Osteoblast (primary cell): ENCODE data around the gene CFAP100. TPM values are rescaled to one million over a fixed set of nuclear protein-coding genes. Genes with fewer than 3 reads are reported as not detected.
A peak's percentile ranks its signal among the peaks of the same experiment; 100 is the strongest.

ENCODE experiments used
- DNase-seq: peaks from one replicate; pipeline ENCODE4 v3.0.0; 2011; ENCODE audit warnings: low spot score, mixed read lengths; ENCODE audit not compliant: insufficient read length; ENCODE audit errors: missing footprints
- H2AFZ ChIP-seq: 2 replicates; pipeline ENCODE4 v1.6.0; 2011; ENCODE audit warnings: mild to moderate bottlenecking, low read length
- H3K27ac ChIP-seq: 2 replicates; pipeline ENCODE4 v1.5.1; 2011; ENCODE audit warnings: mild to moderate bottlenecking, low read depth, low read length, moderate library complexity
- H3K27me3 ChIP-seq: 2 replicates; pipeline ENCODE4 v1.6.0; 2012; ENCODE audit warnings: mild to moderate bottlenecking, control low read depth, inconsistent platforms, low read length, moderate library complexity; ENCODE audit not compliant: insufficient read depth
- H3K36me3 ChIP-seq: 2 replicates; pipeline ENCODE4 v1.5.1; 2011; ENCODE audit warnings: mild to moderate bottlenecking, low read length, control low read depth, moderate library complexity; ENCODE audit not compliant: insufficient read depth
- H3K4me1 ChIP-seq: 2 replicates; pipeline ENCODE4 v1.5.1; 2011; ENCODE audit warnings: mild to moderate bottlenecking, low read length, control low read depth, moderate library complexity; ENCODE audit not compliant: insufficient read depth
- H3K4me2 ChIP-seq: 2 replicates; pipeline ENCODE4 v1.6.0; 2011; ENCODE audit warnings: mild to moderate bottlenecking, low read length; ENCODE audit not compliant: insufficient read depth
- H3K4me3 ChIP-seq: fragments of 200-600 bp; sonication (generic); 3 replicates; pipeline ENCODE4 v1.5.1; 2012; ENCODE audit warnings: mild to moderate bottlenecking, low read length, inconsistent platforms; ENCODE audit not compliant: insufficient read depth
- H3K79me2 ChIP-seq: 2 replicates; pipeline ENCODE4 v1.6.0; 2012; ENCODE audit warnings: mild to moderate bottlenecking, low read length, control low read depth, inconsistent platforms; ENCODE audit not compliant: insufficient read depth
- H3K9me3 ChIP-seq: 2 replicates; pipeline ENCODE4 v1.5.1; 2011; ENCODE audit warnings: low read depth, low read length, control low read depth
- H4K20me1 ChIP-seq: 2 replicates; pipeline ENCODE4 v1.6.0; 2012; ENCODE audit warnings: mild to moderate bottlenecking, low read length, control low read depth; ENCODE audit not compliant: insufficient read depth
- CTCF ChIP-seq: IDR thresholded peaks from 2 replicates; pipeline ENCODE4 v1.5.1; 2011; ENCODE audit warnings: mild to moderate bottlenecking, low read depth, low read length, moderate library complexity; ENCODE audit errors: extremely low read depth
- total RNA-seq: library from RNA; depleted of rRNA; stranded (reverse); fragments of >200 nt; gene quantifications from 2 replicates; pipeline ENCODE4 v1.2.3, GENCODE V29; 2012

Gene CFAP100
- total RNA-seq, 1 donor: not detected

DNA sequence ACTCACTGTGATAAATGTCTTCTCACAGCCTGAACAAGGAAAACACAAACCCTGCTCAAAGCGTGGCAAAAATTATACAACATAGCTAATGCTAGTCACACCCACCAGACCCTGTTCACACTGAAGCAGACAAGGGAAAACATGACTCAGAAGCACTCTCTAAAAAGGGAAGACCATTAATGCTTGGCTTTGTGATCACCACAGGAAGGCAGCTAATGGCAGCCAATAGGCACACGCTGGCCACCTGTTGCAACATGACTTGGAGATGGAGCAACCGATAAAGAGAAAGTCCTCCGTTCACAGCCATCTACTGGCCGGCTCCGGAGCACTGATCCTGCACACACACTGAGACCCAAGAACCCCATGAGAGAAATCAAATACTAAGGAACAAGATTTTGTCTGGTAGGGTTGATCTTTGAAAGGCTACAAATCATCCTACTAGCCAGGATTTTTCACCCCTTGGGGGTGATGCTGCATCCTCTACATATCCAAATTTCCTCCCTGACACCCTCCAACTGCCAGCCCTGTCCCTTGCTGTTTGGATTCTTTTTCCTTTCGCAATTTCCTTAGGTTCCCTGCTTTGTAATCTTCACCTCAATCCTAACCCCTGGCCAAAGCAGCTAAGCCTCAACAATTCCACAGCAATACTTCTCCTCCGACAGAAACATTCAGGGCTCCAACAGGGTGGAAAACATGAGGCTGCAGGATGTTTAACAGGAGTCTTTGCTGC lies 77.7 kb downstream of the CFAP100 start:
- Histone ChIP-seq H3K4me1 (peaks cover 28% of the 10 kb centered on the region), H2AFZ (no peak overlapping the region), H3K27me3 (no peaks in the 10 kb centered on the region), H3K79me2 (peaks cover 75% of the 10 kb centered on the region), H3K9me3 (no peaks in the 10 kb centered on the region), H3K4me2 (peak overlapping the region; percentile 88), H4K20me1 (peaks cover 53% of the 10 kb centered on the region), H3K4me3 (peak overlapping the region; percentile 31), H3K27ac (peak overlapping the region; percentile 57), H3K36me3 (peaks cover 41% of the 10 kb centered on the region)
- TF ChIP-seq CTCF: peak; percentile 20
- peak; percentile 95 for DNase-seq

DNA sequence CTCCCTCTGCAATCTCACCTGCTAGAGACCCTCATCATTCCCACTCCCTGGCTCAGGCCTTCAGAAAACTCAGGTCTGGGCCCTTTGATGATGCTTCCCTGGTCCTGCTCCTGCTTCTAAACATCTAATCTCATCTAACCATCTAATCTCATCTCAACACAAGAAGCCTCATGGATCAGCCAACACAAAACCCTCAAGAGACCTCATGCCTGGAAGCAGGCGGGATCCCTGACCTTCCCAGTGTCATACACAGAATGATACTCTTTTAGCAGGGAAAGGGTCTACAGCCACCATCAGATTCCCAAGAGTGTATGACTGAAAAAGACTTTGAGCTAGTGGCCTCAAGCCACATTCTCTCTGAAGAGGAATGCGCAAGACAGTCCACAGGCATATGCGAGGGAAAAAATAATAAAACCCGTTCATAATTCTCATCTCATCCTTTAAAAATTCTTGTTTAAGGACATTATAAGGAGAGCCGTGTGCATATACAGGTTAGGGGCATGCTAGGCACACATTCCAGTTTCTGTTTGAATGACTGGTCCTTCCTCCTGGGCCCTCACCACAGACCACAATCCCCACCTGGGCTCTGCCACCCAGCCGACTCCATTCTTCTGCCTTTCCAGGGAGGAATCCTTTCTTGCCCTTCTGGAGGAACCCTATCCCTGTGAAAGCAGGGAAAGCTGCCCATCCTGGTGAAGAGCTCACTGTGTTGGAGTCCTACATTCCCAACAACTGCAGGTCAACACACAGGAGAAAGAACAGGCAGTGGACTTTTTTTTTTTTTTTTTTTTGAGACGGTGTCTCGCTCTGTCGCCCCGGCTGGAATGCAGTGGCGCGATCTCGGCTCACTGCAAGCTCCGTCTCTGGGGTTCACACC lies 78.8 kb downstream of the CFAP100 start:
- H3K4me1 ChIP-seq: peaks cover 28% of the 10 kb centered on the region
- peak; percentile 84 for DNase-seq
- H3K36me3 ChIP-seq: peaks cover 30% of the 10 kb centered on the region
- H3K4me3 ChIP-seq: peak overlapping the region; percentile 31
- H3K79me2 ChIP-seq: peaks cover 64% of the 10 kb centered on the region
- H3K27ac ChIP-seq: no peak overlapping the region
- H4K20me1 ChIP-seq: peaks cover 43% of the 10 kb centered on the region
- H2AFZ ChIP-seq: no peak overlapping the region
- H3K4me2 ChIP-seq: peak overlapping the region; percentile 88
- no peaks in the 10 kb centered on the region for H3K27me3 ChIP-seq
- H3K9me3 ChIP-seq: no peaks in the 10 kb centered on the region
- no peak for TF ChIP-seq CTCF

- Histone ChIP-seq H3K4me2 (peak overlapping the region; percentile 88), H3K79me2 (peaks cover 52% of the 10 kb centered on the region), H3K9me3 (no peaks in the 10 kb centered on the region), H3K4me3 (peak overlapping the region; percentile 81), H2AFZ (no peak overlapping the region), H3K27me3 (no peaks in the 10 kb centered on the region), H3K4me1 (peaks cover 28% of the 10 kb centered on the region), H4K20me1 (peaks cover 36% of the 10 kb centered on the region), H3K27ac (peak overlapping the region; percentile 59), H3K36me3 (peaks cover 18% of the 10 kb centered on the region)
- peak; percentile 91 for DNase-seq
- TF ChIP-seq CTCF: no peak
Observed at GRCh38 chr3:126474498-126475412, 80.0 kb downstream of the CFAP100 start.
